ENCODE data around the gene MFAP4. TPM values are rescaled to one million over a fixed set of nuclear protein-coding genes. Genes with fewer than 3 reads are reported as not detected.

Gene MFAP4
- total RNA-seq, 1 experiment from 2014 or later: 1.5 TPM

- no peak overlapping the region for H2BK120ac ChIP-seq (ENCODE audit: low read depth, low read length, poor library complexity, severe bottlenecking)
- peaks cover 2% of the 10 kb centered on the region; the same call in 1 of the 2 replicates for H3K4me1 ChIP-seq (ENCODE audit: insufficient read depth, low read length)
- H3K9ac ChIP-seq (ENCODE audit: extremely low read depth, insufficient read length, low read length): no peak overlapping the region
- H3K4me2 ChIP-seq (ENCODE audit: insufficient read depth, insufficient read length, low read length): no peak overlapping the region
- H3K56ac ChIP-seq (ENCODE audit: insufficient read length, low read depth, low read length): no peak overlapping the region
- WGBS (ENCODE audit: extremely low coverage, insufficient read length, low lambda C conversion rate): no CpG with 5 or more reads among the region's 7 CpGs
- no peak overlapping the region for H4K8ac ChIP-seq (replicated peaks; ENCODE audit: insufficient read length, low read depth, low read length)
- H3K14ac ChIP-seq (ENCODE audit: insufficient read depth, low read length): no peak overlapping the region
- no peak overlapping the region for H2BK15ac ChIP-seq (ENCODE audit: low read depth, low read length)
- H2BK20ac ChIP-seq (ENCODE audit: low read depth, low read length, poor library complexity, severe bottlenecking): no peak overlapping the region
- H3K27me3 ChIP-seq (ENCODE audit: insufficient read depth, low read length): no peaks in the 10 kb centered on the region
- H3K27ac ChIP-seq (ENCODE audit: insufficient read length, low read depth, low read length): no peak overlapping the region
- no peaks in the 10 kb centered on the region for H3K23me2 ChIP-seq (ENCODE audit: insufficient read length, low read depth, low read length, poor library complexity, severe bottlenecking)
- H3T11ph ChIP-seq (ENCODE audit: low read length): no peak overlapping the region
- H4K91ac ChIP-seq (ENCODE audit: insufficient read length, low read depth, low read length): no peak overlapping the region
- no peak overlapping the region for H3K23ac ChIP-seq (ENCODE audit: insufficient read length, low read depth, low read length)
- H3K18ac ChIP-seq (ENCODE audit: insufficient read length, low read depth, low read length): no peak overlapping the region
- H2AFZ ChIP-seq (ENCODE audit: low read length): no peak overlapping the region
- Mint-ChIP-seq H3K27me3 (ENCODE audit: low read depth) (no peaks in the 10 kb centered on the region), H3K36me3 (ENCODE audit: insufficient read depth in 1 of 3, low read depth in 3 of 3) (peaks cover 0 to 9% (median 6%) of the 10 kb centered on the region in 3 experiments; a peak in 2 of 7 replicates), H3K4me1 (peaks cover 0 to 15% of the 10 kb centered on the region in 2 experiments; a peak in 3 of 4 replicates), H3K4me3 (no peak overlapping the region), H3K9me3 (no peaks in the 10 kb centered on the region; a peak in 1 of 5 replicates), H3K27ac (peak overlapping the region in 2 of 3 experiments; percentile 57 to 82; a peak in 4 of 7 replicates)
- no peak for DNase-seq
- H2AK5ac ChIP-seq (ENCODE audit: insufficient read length, low read length): no peak overlapping the region
- H2BK12ac ChIP-seq (ENCODE audit: insufficient read length, low read depth, low read length): no peak overlapping the region
- H2BK5ac ChIP-seq (ENCODE audit: insufficient read length, low read length): no peak overlapping the region
- H3K4ac ChIP-seq (ENCODE audit: low read depth, low read length): no peak overlapping the region
- H4K20me1 ChIP-seq (ENCODE audit: control insufficient read depth, insufficient read depth, insufficient read length): no peaks in the 10 kb centered on the region
- no peak overlapping the region for H4K5ac ChIP-seq (ENCODE audit: insufficient read length, low read depth, low read length)
- H3K79me2 ChIP-seq (ENCODE audit: insufficient read depth, low read length): no peaks in the 10 kb centered on the region
- H3K79me1 ChIP-seq (ENCODE audit: insufficient read depth, low read depth, low read length, poor library complexity, severe bottlenecking): no peaks in the 10 kb centered on the region
- TF ChIP-seq CTCF (conservative IDR thresholded peaks at IDR 0.05): no peak
- H3K9me3 ChIP-seq (ENCODE audit: control insufficient read depth, low read depth, low read length): no peaks in the 10 kb centered on the region
Measured at GRCh38 chr17:19371259-19372010, 15.6 kb downstream of the MFAP4 start.

Data from H9 (cell line).